Neural crest cell (in vitro differentiated cells): ENCODE results near the gene NAAA. TPM values are rescaled to one million over a fixed set of nuclear protein-coding genes. Genes with fewer than 3 reads are reported as not detected.

ENCODE experiments used
- DNase-seq: peaks from one replicate; pipeline ENCODE4 v3.0.0; 2021; ENCODE audit warnings: low read depth, mixed read lengths, low spot score
- H3K27ac Mint-ChIP-seq: one replicate; pipeline ENCODE4 v1.8.0; 2021; ENCODE audit warnings: mild to moderate bottlenecking, mixed read lengths; ENCODE audit not compliant: unreplicated experiment
- H3K27me3 Mint-ChIP-seq: 2 replicates; pipeline ENCODE4 v1.8.0; 2021; ENCODE audit warnings: low read depth, mild to moderate bottlenecking, mixed read lengths
- H3K36me3 Mint-ChIP-seq: 2 replicates; pipeline ENCODE4 v1.8.0; 2021; ENCODE audit warnings: low read depth, mild to moderate bottlenecking, mixed read lengths
- H3K4me1 Mint-ChIP-seq: 2 replicates; pipeline ENCODE4 v1.8.0; 2021; ENCODE audit warnings: mixed read lengths
- H3K4me3 Mint-ChIP-seq: one replicate; pipeline ENCODE4 v1.8.0; 2021; ENCODE audit warnings: mild to moderate bottlenecking, mixed read lengths
- H3K9me3 Mint-ChIP-seq: 2 replicates; pipeline ENCODE4 v1.8.0; 2021; ENCODE audit warnings: mixed read lengths
- total RNA-seq: library from RNA; stranded (reverse); gene quantifications from 2 replicates; pipeline ENCODE4 v1.2.1, GENCODE V29; 2021
- TF ChIP-seq, protein P1 (sequence below): fragments of 200-600 bp; sonication (generic); conservative IDR thresholded peaks from 2 replicates; pipeline ENCODE4 v1.5.0; 2021; ENCODE audit warnings: antibody characterized with exemption, mild to moderate bottlenecking

Gene NAAA
- total RNA-seq, 1 donor from 2014 or later: 3.3 TPM

DNA sequence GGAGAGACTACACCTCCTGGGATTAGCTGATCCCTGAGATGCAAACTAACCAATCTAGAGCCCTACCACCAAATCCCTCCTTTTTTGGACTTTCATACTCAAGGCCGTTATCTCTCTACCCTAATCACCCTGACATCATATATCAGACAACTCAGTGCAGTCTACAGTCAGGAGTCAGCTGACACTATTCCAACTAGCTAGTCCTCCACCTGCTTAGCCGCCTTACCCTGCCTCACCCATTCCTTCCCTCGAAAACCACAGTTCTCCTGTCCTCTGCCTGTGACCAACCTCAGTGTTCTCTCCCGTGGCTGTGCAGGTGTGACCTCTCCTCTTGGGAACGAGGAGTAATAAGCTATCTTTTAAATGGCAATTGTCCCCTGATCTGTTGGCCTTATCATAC is 36.7 kb downstream of the NAAA start:
- no peak for DNase-seq
- Mint-ChIP-seq H3K4me1 (no peaks in the 10 kb centered on the region), H3K4me3 (no peak overlapping the region), H3K27me3 (no peaks in the 10 kb centered on the region), H3K27ac (no peak overlapping the region), H3K36me3 (no peaks in the 10 kb centered on the region), H3K9me3 (no peaks in the 10 kb centered on the region)
- TF ChIP-seq, protein P1, sequence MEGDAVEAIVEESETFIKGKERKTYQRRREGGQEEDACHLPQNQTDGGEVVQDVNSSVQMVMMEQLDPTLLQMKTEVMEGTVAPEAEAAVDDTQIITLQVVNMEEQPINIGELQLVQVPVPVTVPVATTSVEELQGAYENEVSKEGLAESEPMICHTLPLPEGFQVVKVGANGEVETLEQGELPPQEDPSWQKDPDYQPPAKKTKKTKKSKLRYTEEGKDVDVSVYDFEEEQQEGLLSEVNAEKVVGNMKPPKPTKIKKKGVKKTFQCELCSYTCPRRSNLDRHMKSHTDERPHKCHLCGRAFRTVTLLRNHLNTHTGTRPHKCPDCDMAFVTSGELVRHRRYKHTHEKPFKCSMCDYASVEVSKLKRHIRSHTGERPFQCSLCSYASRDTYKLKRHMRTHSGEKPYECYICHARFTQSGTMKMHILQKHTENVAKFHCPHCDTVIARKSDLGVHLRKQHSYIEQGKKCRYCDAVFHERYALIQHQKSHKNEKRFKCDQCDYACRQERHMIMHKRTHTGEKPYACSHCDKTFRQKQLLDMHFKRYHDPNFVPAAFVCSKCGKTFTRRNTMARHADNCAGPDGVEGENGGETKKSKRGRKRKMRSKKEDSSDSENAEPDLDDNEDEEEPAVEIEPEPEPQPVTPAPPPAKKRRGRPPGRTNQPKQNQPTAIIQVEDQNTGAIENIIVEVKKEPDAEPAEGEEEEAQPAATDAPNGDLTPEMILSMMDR: no peak

- H3K36me3 Mint-ChIP-seq: peaks cover 2% of the 10 kb centered on the region
- no peaks in the 10 kb centered on the region for H3K9me3 Mint-ChIP-seq
- no peak for DNase-seq
- no peak within 1 kb of the TSS for H3K4me3 Mint-ChIP-seq
- no peaks in the 10 kb centered on the region for H3K27me3 Mint-ChIP-seq
- H3K4me1 Mint-ChIP-seq: no peaks in the 10 kb centered on the region
- H3K27ac Mint-ChIP-seq: no peak within 1 kb of the TSS
- TF ChIP-seq, protein P1: no peak
These were observed 38.5 kb downstream of the NAAA start, which contains the start of gene PPEF2 for GRCh38 chr4:75902352-75902751. PPEF2 (minus strand) TSS chr4:75902452; CDS start chr4:75896325, 6,127 bp downstream.

GRCh38 chr4:75898536-75898935 is 42.3 kb downstream of the NAAA start:
- Mint-ChIP-seq H3K27ac (no peak overlapping the region), H3K4me3 (no peak overlapping the region), H3K36me3 (peaks cover 2% of the 10 kb centered on the region), H3K27me3 (no peaks in the 10 kb centered on the region), H3K9me3 (no peaks in the 10 kb centered on the region), H3K4me1 (no peaks in the 10 kb centered on the region)
- TF ChIP-seq, protein P1: no peak
- DNase-seq: no peak

- no peaks in the 10 kb centered on the region for H3K4me1 Mint-ChIP-seq
- TF ChIP-seq, protein P1: peak; percentile 74
- H3K9me3 Mint-ChIP-seq: no peaks in the 10 kb centered on the region
- H3K4me3 Mint-ChIP-seq: no peak overlapping the region
- H3K36me3 Mint-ChIP-seq: peaks cover 2% of the 10 kb centered on the region
- no peak overlapping the region for H3K27ac Mint-ChIP-seq
- no peak for DNase-seq
- no peaks in the 10 kb centered on the region for H3K27me3 Mint-ChIP-seq
These were observed 45.0 kb downstream of the NAAA start for GRCh38 chr4:75895744-75896314.

- no peaks in the 10 kb centered on the region for H3K9me3 Mint-ChIP-seq
These were observed 48.3 kb downstream of the NAAA start for GRCh38 chr4:75892508-75892907.

More at GRCh38 chr4:75892508-75892907, 48.3 kb downstream of the NAAA start:
- H3K27me3 Mint-ChIP-seq: no peaks in the 10 kb centered on the region
- H3K36me3 Mint-ChIP-seq: no peaks in the 10 kb centered on the region
- H3K27ac Mint-ChIP-seq: no peak overlapping the region
- DNase-seq: no peak
- no peak overlapping the region for H3K4me3 Mint-ChIP-seq
- TF ChIP-seq, protein P1: peak; percentile 48
- H3K4me1 Mint-ChIP-seq: peaks cover 7% of the 10 kb centered on the region
